ENCODE results near the gene PPFIA3.

Gene PPFIA3

GRCh38 chr19:49182848-49183375, 63.6 kb downstream of the PPFIA3 start:
- no peak for DNase-seq

- DNase-seq: no peak
Measured at GRCh38 chr19:49186108-49186507, 66.8 kb downstream of the PPFIA3 start.

GRCh38 chr19:49188626-49189200, 69.4 kb downstream of the PPFIA3 start:
- no peak for DNase-seq

- DNase-seq: no peak
Measured at GRCh38 chr19:49189259-49189658, 69.9 kb downstream of the PPFIA3 start.

GRCh38 chr19:49190781-49191180, 71.4 kb downstream of the PPFIA3 start:
- no peak for DNase-seq

GRCh38 chr19:49193822-49194394, 74.6 kb downstream of the PPFIA3 start:
- no peak for DNase-seq

GRCh38 chr19:49194408-49194807, 75.1 kb downstream of the PPFIA3 start:
- DNase-seq: no peak

- DNase-seq: no peak
Measured at GRCh38 chr19:49196527-49197240, 77.3 kb downstream of the PPFIA3 start.

GRCh38 chr19:49200238-49200862, 81.0 kb downstream of the PPFIA3 start:
- DNase-seq: peak; percentile 23

Data from stimulated activated CD4-positive, alpha-beta T cell treated with anti-CD3 and anti-CD28 coated beads, Interleukin-15, amount 100 ng/mL, for 24 hours (primary cell).